Activated CD8-positive, alpha-beta memory T cell treated with anti-CD3 and anti-CD28 coated beads, Interleukin-2, amount 10 ng/mL, durations not matched to agents 7 days and 5 days (primary cell): ENCODE measurements around the gene ANKRD36C. TPM values are rescaled to one million over a fixed set of nuclear protein-coding genes. Genes with fewer than 3 reads are reported as not detected.
"Not testable (repeated sequence)": the region's sequence is repeated elsewhere in the genome, so short reads cannot be mapped to it uniquely, and the experiment has no call there.

Source experiments
- ATAC-seq: fragments of 150-1000 bp; cut with Tn5 transposase; one replicate; pipeline ENCODE4 v1.10.0; 2021; ENCODE audit warnings: moderate library complexity
- CTCF ChIA-PET: fragments of 350-600 bp; sonication (Branson Sonifier 250); formaldehyde crosslinking; loops from one replicate; lab custom pipeline; 2021; ENCODE audit warnings: antibody characterized with exemption; lab: Charles Lee
- DNase-seq: peaks from one replicate; pipeline ENCODE4 v3.0.0-alpha.2; 2020
- H3K27ac Mint-ChIP-seq: one replicate; pipeline ENCODE4 v1.8.0; 2021; ENCODE audit warnings: mild to moderate bottlenecking, mixed read lengths
- H3K27me3 Mint-ChIP-seq: one replicate; pipeline ENCODE4 v1.8.0; 2021; ENCODE audit warnings: mixed read lengths
- H3K36me3 Mint-ChIP-seq: one replicate; pipeline ENCODE4 v1.8.0; 2021; ENCODE audit warnings: mild to moderate bottlenecking, mixed read lengths
- H3K4me1 Mint-ChIP-seq: one replicate; pipeline ENCODE4 v1.8.0; 2021; ENCODE audit warnings: mixed read lengths
- H3K4me3 Mint-ChIP-seq: one replicate; pipeline ENCODE4 v1.8.0; 2021; ENCODE audit warnings: mild to moderate bottlenecking, moderate library complexity, mixed read lengths
- H3K9me3 Mint-ChIP-seq: one replicate; pipeline ENCODE4 v1.8.0; 2022; ENCODE audit warnings: low read depth, mixed read lengths
- total RNA-seq, 2 experiments: library from RNA; stranded (reverse); gene quantifications; one replicate each; pipeline ENCODE4 v1.2.3, GENCODE V29; 2021

The ANKRD36C gene
- total RNA-seq, 2 experiments from 2014 or later = 58.8 to 132 TPM

DNA sequence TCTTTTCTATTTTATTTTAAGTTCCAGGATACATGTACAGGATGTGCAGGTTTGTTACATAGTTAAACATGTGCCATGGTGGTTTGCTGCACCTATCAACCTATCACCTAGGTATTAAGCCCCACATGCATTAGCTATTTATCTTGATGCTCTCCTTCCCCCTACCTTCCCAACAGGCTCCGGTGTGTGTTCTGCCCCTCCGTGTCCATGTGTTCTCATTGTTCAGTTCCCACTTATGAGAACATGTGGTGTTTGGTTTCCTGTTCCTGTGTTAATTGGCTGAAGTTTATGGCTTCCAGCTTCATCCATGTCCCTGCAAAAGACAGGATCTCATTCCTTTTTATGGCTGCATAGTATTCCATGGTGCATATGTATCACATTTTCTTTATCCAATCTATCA lies 174.1 kb downstream of the ANKRD36C start:
- H3K27me3 Mint-ChIP-seq, H3K27ac Mint-ChIP-seq, H3K4me3 Mint-ChIP-seq, DNase-seq, CTCF ChIA-PET, H3K4me1 Mint-ChIP-seq, ATAC-seq: not testable (repeated sequence)
- peaks cover 46% of the 10 kb centered on the region for H3K36me3 Mint-ChIP-seq
- H3K9me3 Mint-ChIP-seq = peaks cover 35% of the 10 kb centered on the region

DNA sequence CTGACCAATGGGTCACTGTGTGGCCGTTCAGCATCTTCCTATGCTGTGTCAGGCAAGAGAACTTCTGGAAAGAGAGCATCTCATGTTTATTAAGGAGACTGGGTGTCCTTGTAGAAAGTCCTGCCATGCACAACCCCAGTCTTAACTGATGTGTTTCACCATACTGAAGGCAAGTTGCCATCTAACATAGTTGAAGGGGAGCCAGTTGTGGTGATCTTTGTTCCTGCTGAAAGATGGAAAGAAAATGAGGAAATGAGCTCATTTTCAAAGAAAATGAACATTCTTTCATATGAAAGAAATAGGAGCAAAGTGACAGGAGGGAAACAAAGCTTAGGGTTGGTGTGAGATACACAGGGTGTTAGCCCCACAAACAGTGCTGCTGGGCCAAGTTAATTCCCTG lies 178.3 kb downstream of the ANKRD36C start:
- peaks cover 20% of the 10 kb centered on the region for H3K9me3 Mint-ChIP-seq
- H3K4me1 Mint-ChIP-seq, H3K27me3 Mint-ChIP-seq, DNase-seq, CTCF ChIA-PET, H3K27ac Mint-ChIP-seq, H3K4me3 Mint-ChIP-seq, ATAC-seq: not testable (repeated sequence)
- peaks cover 37% of the 10 kb centered on the region for H3K36me3 Mint-ChIP-seq

DNA sequence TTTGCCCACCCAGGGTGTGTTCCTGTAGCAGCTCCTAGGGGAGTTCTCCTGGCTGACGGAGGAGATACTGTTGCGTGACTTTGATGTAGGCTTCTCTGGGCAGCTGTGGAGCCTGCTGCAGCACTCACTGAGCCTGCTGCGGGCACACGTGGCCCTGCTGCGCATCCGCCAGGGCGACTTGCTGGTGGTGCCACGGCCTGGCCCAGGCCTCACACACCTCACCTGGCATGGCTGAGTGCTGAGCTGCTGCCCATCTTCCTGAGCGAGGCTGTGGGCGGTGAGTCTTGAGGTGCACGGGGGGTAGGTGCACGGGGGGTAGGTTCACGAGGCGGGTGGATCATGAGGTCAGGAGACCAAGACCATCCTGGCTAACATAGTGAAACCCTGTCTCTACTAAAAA lies 191.7 kb downstream of the ANKRD36C start:
- peaks cover 2% of the 10 kb centered on the region for H3K9me3 Mint-ChIP-seq
- no peaks in the 10 kb centered on the region for H3K4me1 Mint-ChIP-seq
- H3K4me3 Mint-ChIP-seq = no peak overlapping the region
- no peak overlapping the region for H3K27ac Mint-ChIP-seq
- H3K36me3 Mint-ChIP-seq = peaks cover 3% of the 10 kb centered on the region
- ATAC-seq (no peak), DNase-seq (no peak)
- no peaks in the 10 kb centered on the region for H3K27me3 Mint-ChIP-seq
- CTCF ChIA-PET = no interaction called here

DNA sequence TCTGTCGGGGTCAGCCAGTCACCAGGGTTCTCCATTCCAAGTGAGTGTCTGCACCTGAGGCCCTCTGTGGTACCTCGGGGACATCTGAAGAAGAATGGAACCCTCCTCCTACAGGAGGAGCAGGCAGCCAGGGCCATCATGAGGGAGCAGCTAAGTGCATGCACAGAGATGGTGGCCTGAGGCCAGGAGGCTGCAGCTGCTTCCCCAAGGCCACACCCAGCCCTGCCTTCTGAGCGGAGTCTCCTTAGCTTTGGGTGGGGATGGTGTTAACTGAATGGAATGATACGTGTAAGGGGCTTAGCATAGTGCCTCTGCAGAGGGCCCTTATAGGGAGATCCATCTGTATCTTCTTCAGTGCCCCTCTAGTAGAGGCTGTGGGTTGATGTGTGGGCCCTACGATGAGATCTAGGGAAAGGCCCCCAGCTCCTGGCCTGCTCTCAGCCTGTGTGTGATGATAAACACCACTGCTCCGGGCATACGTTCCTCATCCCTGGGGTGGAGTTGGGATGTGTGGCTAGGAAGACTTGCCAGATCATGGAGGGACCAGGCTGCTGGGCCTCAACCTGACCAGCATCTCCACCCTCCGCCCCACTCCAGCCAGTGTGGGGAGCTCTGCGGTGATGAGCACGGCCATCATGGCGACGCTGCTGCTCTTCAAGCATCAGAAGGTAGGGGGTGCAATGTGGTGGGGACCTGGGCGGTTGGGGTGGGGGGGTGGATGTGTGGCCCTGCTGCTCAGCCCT lies 192.3 kb downstream of the ANKRD36C start:
- H3K36me3 Mint-ChIP-seq, H3K27me3 Mint-ChIP-seq, H3K27ac Mint-ChIP-seq, CTCF ChIA-PET, ATAC-seq, H3K4me3 Mint-ChIP-seq, H3K4me1 Mint-ChIP-seq, H3K9me3 Mint-ChIP-seq, DNase-seq: not testable (repeated sequence)

DNA sequence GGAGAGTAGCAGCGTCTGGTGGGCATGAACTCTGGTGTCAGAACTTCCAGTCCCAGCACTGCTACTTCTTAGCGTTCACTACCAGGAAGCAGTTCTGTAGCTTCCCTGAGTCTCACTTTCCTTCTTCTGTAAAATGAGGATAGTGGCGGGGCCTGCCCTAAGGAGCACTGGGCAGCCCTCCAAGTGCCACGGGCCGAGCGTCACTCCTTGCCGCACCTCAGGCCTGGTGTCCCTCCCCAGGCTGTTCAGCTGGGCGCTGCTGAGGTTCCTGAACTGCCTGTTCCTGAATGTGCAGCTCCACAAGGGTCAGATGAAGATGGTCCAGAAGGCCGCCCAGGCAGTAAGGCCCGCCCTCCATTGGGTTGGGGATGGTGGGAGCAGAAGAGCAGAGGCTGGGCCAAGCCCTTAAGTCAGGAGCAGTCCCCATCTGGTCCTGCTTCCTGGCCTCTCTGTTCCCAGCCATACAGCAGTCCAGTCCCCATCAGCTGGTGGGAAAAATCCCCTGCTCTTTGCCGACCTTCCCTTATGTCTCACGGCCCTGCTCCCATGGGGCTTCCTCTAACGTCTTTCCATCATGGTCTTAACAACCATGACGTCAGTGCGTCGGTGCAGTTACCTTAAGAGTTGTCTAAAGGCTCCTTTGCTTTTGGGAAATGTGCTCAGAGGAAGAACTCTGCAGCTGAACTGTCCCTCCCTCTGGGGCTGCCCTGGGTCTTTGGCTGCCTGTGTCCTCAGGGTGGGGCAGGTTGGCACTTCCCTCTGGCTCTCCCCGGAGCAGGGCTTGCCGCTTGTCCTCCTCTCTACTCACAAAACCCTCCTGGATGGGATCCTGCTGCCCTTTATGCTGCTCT lies 195.2 kb downstream of the ANKRD36C start:
- CTCF ChIA-PET, H3K27me3 Mint-ChIP-seq, ATAC-seq: not testable (repeated sequence)

DNA sequence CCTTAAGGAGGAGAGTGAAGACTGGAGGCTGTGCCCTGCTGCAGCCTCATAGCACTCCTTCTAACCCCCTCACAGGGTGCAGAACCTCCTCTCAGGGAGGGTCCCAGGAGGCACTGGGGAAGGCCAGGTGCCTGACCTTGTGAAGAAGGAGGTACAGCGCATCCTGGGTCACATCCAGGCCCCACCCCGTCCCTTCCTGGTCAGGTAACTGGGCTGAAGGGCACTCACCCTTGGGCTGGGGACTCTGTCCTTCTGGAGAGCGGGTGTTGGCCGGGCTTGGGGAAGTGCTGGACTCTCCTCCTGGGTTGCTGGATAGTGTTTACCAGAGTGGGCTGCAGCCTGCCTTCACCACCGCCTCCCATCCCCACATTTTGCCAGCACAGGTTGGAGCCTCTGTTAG lies 197.7 kb downstream of the ANKRD36C start:
- H3K27me3 Mint-ChIP-seq, H3K36me3 Mint-ChIP-seq, H3K9me3 Mint-ChIP-seq, H3K27ac Mint-ChIP-seq, CTCF ChIA-PET, H3K4me3 Mint-ChIP-seq, ATAC-seq, DNase-seq, H3K4me1 Mint-ChIP-seq: not testable (repeated sequence)

More for the DNA sequence above, 195.2 kb downstream of the ANKRD36C start:
- not testable (repeated sequence) for H3K4me3 Mint-ChIP-seq, H3K36me3 Mint-ChIP-seq, DNase-seq, H3K9me3 Mint-ChIP-seq, H3K4me1 Mint-ChIP-seq, H3K27ac Mint-ChIP-seq

DNA sequence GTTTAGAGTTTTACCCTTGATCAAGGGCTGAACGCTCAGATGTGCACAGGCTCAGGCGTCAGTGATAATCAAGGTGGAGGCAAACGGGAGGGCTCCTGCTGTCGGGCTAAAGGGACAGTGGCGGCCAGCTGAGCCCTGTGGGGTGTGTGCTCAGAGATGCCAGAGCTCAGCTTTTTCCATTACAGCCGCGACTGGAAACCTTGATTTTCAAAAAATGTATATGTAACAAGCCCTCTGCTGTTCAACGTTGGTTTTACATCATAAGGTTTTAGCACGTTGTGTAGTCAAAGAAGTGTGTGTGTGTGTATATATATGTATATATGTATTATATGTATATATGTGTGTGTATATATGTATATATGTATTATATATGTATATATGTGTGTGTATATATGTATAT lies 201.4 kb downstream of the ANKRD36C start:
- CTCF ChIA-PET, H3K27me3 Mint-ChIP-seq, H3K9me3 Mint-ChIP-seq, H3K27ac Mint-ChIP-seq, H3K4me3 Mint-ChIP-seq, H3K36me3 Mint-ChIP-seq, H3K4me1 Mint-ChIP-seq, DNase-seq: not testable (repeated sequence)
- ATAC-seq = peak; percentile 54

DNA sequence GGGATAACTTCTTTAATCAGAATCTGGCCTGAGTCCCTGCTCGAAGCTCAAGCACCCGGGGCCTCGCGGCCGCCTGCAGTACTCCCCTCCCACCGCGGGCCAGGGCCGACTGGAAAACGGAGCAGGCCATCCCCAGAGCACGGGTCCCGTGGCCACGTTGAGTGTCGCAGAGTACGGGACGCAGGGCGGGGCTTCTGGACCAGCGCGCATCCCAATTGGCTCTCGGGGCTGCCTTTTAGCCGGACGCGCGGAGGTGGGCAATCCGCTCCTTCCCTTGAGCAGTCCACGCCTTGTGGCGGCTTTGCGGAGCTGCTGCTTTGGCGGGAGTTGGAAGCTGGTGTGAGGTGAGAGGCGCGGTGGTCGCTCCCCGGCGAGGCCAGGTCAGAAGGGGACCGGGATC lies 202.2 kb downstream of the ANKRD36C start:
- H3K36me3 Mint-ChIP-seq, H3K9me3 Mint-ChIP-seq, H3K27me3 Mint-ChIP-seq, DNase-seq, H3K4me1 Mint-ChIP-seq, H3K27ac Mint-ChIP-seq, CTCF ChIA-PET, H3K4me3 Mint-ChIP-seq: not testable (repeated sequence)
- ATAC-seq = peak; percentile 72

DNA sequence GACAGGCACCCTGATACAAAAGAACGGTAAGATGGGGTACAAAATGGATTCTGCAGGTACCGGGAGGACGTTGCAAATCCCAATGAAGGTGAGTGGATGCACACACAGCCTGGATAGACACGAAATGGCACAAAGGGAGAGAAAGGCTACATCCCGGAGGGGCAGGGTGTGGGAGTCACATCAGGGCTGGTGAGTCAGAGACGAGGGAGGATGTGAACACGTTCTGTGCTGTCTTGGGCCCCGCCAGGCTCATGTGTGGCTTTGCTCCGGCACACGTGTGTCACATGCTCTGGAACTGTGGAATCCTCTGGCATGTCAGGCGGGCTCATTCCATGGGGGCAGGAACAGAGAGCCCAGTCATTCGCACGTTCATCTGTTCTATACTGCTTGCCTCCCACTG lies 203.0 kb downstream of the ANKRD36C start:
- ATAC-seq, H3K27ac Mint-ChIP-seq, H3K36me3 Mint-ChIP-seq, H3K27me3 Mint-ChIP-seq, DNase-seq, H3K9me3 Mint-ChIP-seq, H3K4me1 Mint-ChIP-seq, H3K4me3 Mint-ChIP-seq, CTCF ChIA-PET: not testable (repeated sequence)

Other genes with a start within 250 kb of the ANKRD36C start
- 10 to 100 TPM; 19.6 to 26.7 TPM for gene GPAT2, start 43.1 kb upstream of the ANKRD36C start, total RNA-seq
- under 1 TPM; 0.09 to 0.15 TPM for gene ADRA2B, start 124.7 kb upstream of the ANKRD36C start, total RNA-seq
- gene ASTL, start 146.7 kb upstream of the ANKRD36C start, total RNA-seq = 1 to 10 TPM; 1.9 to 6.4 TPM
- 10 to 100 TPM; 32.0 to 53.6 TPM for gene DUSP2, start 153.6 kb upstream of the ANKRD36C start, total RNA-seq
- 100 to 1,000 TPM; 131 to 180 TPM for gene STARD7, start 217.0 kb upstream of the ANKRD36C start, total RNA-seq